GM20431 (cell line): ENCODE results near the gene MARCHF5.
"Not testable (repeated sequence)": the region's sequence is repeated elsewhere in the genome, so short reads cannot be mapped to it uniquely, and the experiment has no call there.

ENCODE experiments used
- in situ Hi-C: fragments of 300-500 bp; cut with MseI, MboI; formaldehyde crosslinking; loops from one replicate; pipeline ENCODE4 v1.15.0; 2020; ENCODE audit warnings: low sequenced_read_pairs; ENCODE audit not compliant: unreplicated experiment

Gene MARCHF5

DNA sequence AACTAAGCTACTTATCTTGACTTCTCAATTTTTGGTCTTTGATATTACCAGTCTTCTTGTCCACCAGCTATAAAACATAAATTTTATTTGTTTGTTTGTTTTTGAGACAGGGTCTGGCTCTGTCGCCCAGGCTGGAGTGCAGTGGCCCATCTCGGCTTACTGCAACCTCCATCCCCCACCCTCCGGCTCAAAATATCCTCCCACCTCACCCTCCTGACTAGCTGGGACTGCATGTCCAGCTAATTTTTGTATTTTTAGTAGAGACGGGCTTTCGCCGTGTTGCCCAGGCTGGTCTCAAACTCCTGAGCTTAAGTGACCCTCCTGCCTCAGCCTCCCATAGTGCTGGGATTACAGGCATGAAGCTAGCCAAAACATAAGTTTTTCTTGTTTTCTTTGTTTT is 7.5 kb downstream of the MARCHF5 start:
- in situ Hi-C loops, result loop anchor here (25.0 kb wide), 1 partner anchor 211 kb away; no protein-coding TSS in a partner anchor

DNA sequence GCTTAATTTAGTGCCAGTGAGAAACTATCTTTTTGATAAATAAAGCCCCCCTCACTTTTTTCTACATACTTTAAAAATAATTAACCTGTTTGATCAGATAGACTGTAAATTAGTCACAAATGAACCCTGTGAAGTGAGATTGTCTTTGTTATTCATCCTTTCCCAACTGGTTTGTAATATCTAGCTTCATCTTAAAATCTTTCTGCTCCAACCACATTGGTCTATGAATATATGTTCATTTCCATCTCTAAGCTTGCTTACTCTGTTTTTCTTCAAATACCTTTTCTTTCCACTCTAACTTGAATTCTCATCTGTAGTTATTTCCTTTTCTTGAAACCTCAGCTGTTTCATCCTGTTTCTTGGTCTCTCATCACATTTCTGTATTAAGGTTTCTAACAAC is 12.1 kb downstream of the MARCHF5 start:
- in situ Hi-C loops, result no loop called here

DNA sequence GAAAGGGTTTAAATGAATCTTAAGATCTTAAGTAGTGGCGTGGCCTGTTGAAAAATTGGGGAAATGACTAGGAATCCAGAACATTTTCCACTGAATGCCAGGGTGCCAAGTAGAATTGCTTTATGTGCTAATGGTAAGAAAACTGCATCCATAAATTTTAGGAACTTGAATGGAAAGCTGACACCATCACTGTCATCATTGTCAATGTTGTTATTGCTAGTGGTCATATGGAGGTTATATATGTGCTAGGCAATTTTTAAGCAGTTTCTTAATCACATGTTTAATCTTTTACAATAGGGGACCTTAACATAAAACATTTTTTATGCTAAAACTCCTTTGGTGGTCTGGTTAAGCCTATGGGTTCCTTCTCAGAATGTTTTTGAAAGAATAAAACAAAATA is 13.1 kb downstream of the MARCHF5 start:
- in situ Hi-C loops, result no loop called here

GRCh38 chr10:92305133-92306072 is 14.4 kb downstream of the MARCHF5 start:
- in situ Hi-C loops, result no loop called here

GRCh38 chr10:92309272-92309671 is 18.3 kb downstream of the MARCHF5 start:
- in situ Hi-C loops, result no loop called here

GRCh38 chr10:92313750-92314149 is 22.8 kb downstream of the MARCHF5 start:
- in situ Hi-C loops, result no loop called here

DNA sequence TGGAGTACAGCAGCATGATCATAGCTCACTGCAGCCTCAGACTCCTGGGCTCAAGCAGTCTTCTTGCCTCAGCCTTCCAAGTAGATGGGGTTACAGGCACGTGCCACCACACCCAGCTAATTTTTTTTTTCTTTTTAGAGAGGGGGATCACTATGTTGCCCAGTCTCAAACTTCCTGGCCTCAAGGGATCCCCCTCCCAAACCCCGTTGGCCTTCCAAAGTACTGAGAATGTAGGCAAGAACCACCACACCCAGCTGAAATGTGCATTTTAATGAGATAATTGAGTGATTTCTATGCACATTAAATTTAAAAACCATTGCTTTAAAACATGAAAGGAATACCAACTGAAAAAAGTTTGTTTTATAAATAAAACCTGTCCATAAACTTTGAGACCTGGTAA is 25.6 kb downstream of the MARCHF5 start:
- in situ Hi-C loops, result no loop called here

DNA sequence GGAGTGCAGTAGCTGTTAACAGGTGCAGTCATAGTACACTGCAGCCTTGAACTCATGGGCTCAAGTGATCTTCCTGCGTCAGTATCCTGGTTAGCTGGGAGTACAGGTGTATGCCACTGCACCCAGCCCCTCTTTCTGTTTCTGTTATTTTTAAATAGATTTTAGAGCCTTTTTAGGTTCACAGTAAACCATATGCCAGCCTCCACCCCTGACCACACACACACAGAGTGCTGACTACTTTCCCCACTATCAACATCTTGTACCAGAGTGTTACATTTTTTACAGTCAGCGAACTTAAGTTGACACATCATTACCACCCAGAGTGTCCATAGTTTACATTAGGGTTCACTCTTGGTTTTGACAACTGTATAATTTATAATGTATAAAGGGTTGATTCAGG is 32.1 kb downstream of the MARCHF5 start:
- in situ Hi-C loops, result no loop called here

DNA sequence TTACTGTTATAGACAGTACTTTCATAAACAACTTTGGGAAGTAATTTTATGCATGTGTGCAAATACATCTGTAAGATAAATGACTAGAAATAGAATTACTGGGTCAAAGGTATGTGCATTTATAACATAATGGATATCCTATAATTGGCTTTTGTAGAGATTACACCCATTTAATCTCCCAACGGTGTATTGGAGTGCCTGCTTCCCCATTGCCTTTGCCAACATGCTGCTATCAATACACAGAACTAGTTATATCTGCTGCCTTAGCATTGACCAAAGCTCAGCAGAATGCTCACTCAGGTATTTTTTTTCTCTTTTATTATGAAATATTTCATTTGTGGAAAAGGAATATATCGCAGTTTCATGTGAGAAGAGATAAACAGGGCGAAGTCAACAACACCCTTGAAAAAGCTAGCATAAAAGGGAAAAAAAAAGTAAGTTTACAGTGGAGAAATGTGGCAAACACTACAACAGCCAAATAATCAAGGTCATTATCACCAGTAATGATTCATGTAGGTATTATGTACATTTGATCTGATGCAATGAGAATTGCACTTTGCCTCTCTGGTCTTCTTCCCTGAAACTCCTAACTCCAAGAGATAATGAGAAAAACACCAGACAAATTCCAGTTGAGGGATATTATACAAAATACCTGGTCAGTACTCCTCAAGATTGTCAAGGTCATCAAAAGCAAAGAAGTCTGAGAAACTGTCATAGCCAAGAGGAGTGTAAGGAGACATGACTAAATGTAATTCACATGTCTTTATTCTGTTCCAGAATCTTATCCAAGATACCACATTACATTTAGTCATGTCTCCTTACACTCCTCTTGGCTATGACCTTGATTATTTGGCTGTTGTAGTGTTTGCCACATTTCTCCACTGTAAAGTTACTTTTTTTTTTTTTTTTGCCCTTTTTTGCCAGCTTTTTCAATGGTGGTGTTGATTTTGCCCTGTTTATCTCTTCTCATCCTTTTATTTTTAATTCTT is 36.8 kb downstream of the MARCHF5 start:
- in situ Hi-C loops, result no loop called here

DNA sequence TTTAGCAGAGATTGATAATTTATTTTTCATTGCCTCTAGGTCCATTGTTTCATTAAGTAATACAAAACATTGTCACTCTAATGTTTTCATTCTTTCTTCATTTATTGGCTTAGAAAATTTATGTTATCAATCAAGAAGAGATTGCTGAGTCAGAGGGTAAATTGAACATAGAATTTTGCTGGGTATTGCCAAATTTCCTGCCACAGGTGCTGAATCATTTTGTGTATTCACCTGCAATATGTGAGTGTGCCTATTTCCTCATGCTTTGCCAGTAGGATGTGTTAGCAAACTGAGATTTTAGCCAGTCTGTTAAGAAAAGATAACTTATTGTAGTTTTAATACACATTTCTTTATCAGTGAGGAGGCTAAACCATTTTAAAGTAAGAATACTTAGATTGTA is 38.0 kb downstream of the MARCHF5 start:
- in situ Hi-C loops, result no loop called here

DNA sequence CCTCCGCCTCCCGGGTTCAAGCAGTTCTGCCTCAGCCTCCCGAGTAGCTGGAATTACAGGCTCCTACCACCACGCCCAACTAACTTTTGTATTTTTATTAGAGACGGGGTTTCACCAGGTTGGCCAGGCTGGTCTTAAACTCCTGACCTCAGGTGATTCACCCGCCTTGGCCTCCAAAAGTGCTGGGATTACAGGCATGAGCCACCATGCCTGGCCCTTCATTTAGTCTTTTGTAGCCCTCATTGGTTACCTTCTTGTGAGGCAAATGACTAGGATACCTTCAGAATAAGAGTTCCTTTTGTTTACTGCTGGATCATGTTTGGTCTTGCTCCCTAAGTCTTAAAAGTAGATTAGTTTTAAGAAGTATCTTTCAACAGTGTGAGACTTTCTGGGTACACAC is 39.0 kb downstream of the MARCHF5 start:
- in situ Hi-C loops, result not testable (repeated sequence)

- in situ Hi-C loops, result no loop called here
Observed at GRCh38 chr10:92342796-92343195, 51.8 kb downstream of the MARCHF5 start.

DNA sequence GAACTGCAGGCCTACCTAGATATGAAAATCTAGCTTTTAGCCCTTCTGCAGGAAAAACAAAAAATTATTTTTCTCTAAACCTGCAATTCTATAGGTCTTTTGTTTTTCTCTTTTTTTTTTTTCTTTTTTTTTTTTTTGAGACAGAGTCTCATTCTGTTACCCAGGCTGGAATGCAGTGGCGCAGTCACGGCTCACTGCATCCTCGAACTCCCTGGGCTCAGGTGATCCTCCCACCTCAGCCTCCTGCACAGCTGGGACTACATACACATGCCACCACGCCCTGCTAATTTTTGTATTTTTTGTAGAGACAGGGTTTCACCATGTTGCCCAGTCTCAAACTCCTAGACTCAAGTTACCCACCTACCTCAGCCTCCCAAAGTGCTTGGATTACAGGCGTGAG is 54.6 kb downstream of the MARCHF5 start:
- in situ Hi-C loops, result not testable (repeated sequence)

- in situ Hi-C loops, result not testable (repeated sequence)
Observed at GRCh38 chr10:92347035-92347676, 56.2 kb downstream of the MARCHF5 start.

DNA sequence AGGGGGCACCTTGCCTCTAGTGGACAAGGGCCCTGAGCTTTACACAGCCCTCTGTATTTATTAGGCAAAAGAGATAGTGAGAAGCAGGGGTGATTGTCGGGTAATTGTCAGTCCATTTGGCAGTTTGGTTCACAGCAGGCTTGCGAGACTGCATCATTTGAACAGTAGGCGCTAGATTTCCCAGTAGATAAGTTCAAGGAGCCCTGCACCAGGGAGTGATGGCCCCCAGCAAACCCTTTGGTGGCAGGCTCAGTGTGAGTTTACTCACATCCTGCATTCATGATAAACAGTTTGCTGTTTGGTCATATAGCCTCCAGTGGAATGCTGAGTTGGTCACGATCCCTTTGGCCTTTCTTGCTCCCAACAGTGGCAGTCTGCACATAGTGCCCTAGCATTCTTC is 59.4 kb downstream of the MARCHF5 start:
- in situ Hi-C loops, result no loop called here

DNA sequence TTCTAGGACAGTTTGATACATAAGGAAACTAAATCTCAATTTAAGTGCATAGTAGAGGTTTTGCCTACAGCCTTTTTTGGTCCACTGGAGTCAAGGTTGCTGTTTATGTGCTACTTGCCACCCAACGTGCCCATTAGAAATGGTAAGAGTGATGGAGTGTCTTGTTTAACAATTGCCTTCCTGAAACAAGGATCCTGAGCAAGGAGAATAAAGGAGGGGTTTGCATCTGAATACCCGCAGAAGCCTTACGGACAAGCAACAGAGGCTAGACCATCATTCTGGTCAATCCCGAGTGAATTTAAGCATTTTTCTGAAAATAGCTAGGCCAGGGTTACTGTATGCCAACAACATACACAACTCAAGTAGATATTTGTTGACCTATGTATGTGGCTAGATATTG is 63.6 kb downstream of the MARCHF5 start:
- in situ Hi-C loops, result no loop called here

- in situ Hi-C loops, result no loop called here
Observed at GRCh38 chr10:92356041-92356440, 65.1 kb downstream of the MARCHF5 start.

- in situ Hi-C loops, result no loop called here
Observed at GRCh38 chr10:92363498-92363897, 72.5 kb downstream of the MARCHF5 start.

DNA sequence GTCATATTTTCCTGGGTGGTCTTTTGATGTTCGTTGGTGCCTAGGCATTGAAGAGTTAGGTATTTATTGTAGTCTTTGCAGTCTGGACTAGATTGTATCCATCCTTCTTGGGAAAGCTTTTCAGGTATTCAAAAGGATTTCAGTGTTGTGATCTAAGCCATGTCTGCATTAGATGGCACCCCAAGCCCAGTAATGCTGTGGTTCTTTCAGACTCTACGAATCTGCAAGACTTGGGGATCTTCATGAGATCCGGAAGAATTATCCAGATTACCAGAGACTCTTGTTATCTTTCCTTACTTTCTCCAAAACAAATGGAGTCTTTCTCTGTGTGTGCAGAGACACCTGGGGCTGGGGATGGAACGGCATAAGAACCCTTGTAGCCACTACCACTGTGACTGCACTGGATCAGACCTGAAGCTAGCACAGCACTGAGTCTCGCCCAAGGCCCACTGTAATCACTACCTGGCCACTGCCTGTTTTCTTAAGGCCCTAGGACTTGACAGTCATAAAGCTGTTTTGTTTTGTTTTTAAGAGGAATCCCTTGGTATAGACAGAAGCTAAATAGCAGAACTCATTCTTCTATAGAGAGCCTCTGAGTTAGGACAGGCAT is 75.5 kb downstream of the MARCHF5 start:
- in situ Hi-C loops, result no loop called here

GRCh38 chr10:92377962-92378361 is 87.0 kb downstream of the MARCHF5 start:
- in situ Hi-C loops, result no loop called here
